Kidney (tissue), 14 donors: ENCODE data around the gene NRCAM. TPM values are rescaled to one million over a fixed set of nuclear protein-coding genes. Genes with fewer than 3 reads are reported as not detected.
"Not testable (repeated sequence)": the region's sequence is repeated elsewhere in the genome, so short reads cannot be mapped to it uniquely, and the experiment has no call there.

ENCODE experiments used
- DNase-seq, 5 donors: peaks; one replicate each; pipeline ENCODE4 v3.0.0-alpha.2; 2013 to 2020
- FAIRE-seq: peaks from 2 replicates; lab custom pipeline; 2012; peaks lifted over from hg19 to GRCh38; lab: Jason Lieb, UNC
- H3K27ac ChIP-seq, 2 donors: one replicate each; pipeline ENCODE4 v1.7.0; 2013; ENCODE audit warnings: low read depth in 2 of 2, low read length in 2 of 2, inconsistent platforms in 1 of 2
- H3K27me3 ChIP-seq: one replicate; pipeline ENCODE4 v1.7.1; 2013; ENCODE audit warnings: low read length, inconsistent platforms; ENCODE audit not compliant: control insufficient read depth, insufficient read depth
- H3K36me3 ChIP-seq, 3 donors: one replicate each; pipeline versions ENCODE4 v1.7.0 to v1.7.1; 2013; ENCODE audit warnings: low read length in 3 of 3, control low read depth in 1 of 3, inconsistent platforms in 1 of 3; ENCODE audit not compliant: insufficient read depth in 3 of 3, control insufficient read depth in 2 of 3
- H3K4me1 ChIP-seq, 3 donors: one replicate each; pipeline versions ENCODE4 v1.7.0 to v1.7.1; 2013; ENCODE audit warnings: low read length in 3 of 3, inconsistent platforms in 1 of 3, low read depth in 1 of 3; ENCODE audit not compliant: control insufficient read depth in 2 of 3, insufficient read depth in 2 of 3
- H3K4me3 ChIP-seq, 3 donors: one replicate each; pipeline versions ENCODE4 v1.7.0 to v1.8.1; 2013; ENCODE audit warnings: low read length in 3 of 3, control low read depth in 1 of 3, inconsistent platforms in 1 of 3
- H3K9ac ChIP-seq, 3 donors: one replicate each; pipeline versions ENCODE4 v1.7.0 to v1.7.1; 2013; ENCODE audit warnings: low read length in 3 of 3, control low read depth in 1 of 3, inconsistent platforms in 1 of 3
- H3K9me3 ChIP-seq, 3 donors: one replicate each; pipeline versions ENCODE4 v1.7.0 to v1.7.1; 2013; ENCODE audit warnings: low read length in 3 of 3, control low read depth in 1 of 3, inconsistent platforms in 1 of 3; ENCODE audit not compliant: control insufficient read depth in 2 of 3, insufficient read depth in 1 of 3
- CTCF ChIP-seq: IDR thresholded peaks from 3 replicates; pipeline ENCODE4 v1.5.1; 2012; ENCODE audit warnings: mild to moderate bottlenecking, moderate library complexity, borderline replicate concordance; ENCODE audit not compliant: insufficient read depth; ENCODE audit errors: extremely low read depth
- intact Hi-C: fragments of 100-400 bp; cut with DNase I; formaldehyde crosslinking; loops from one replicate; pipeline ENCODE4 v1.11.1; 2022
- polyA plus RNA-seq: library from polyadenylated mRNA; stranded (reverse); fragments of 350-450 nt; fragmentation: Illumina TruSeq; extraction: RNeasy Lipid Tissue Mini Kit (QIAGEN cat#74804); gene quantifications from one replicate; pipeline ENCODE4 v1.2.3, GENCODE V29; 2014; ENCODE audit warnings: low read depth, low replicate concordance; ENCODE audit not compliant: insufficient read depth
- total RNA-seq: library from RNA; stranded (reverse); fragmentation: NEBNext Ultra II Directional; extraction: Animal tissue kit (Norgen Biotek cat#: 25700); gene quantifications from one replicate; pipeline ENCODE4 v1.2.1, GENCODE V29; 2021
- donor health status: control.
- donor health status: control.
- donor health status: control.
- donor health status: control.
- donor health status: control.
- donor health status: DM: yes; HTN: yes; CAD: no.
- donor health status: Normal renal cell carcinoma (clear cell type).

Gene NRCAM
- total and polyA plus RNA-seq, 2 donors from 2014 or later = 16.8 to 20.6 TPM

- no peak for DNase-seq
- H3K4me1 ChIP-seq = no peaks in the 10 kb centered on the region
- FAIRE-seq = no peak
- intact Hi-C loops = no loop called here
- H3K4me3 ChIP-seq = no peak overlapping the region
- H3K9me3 ChIP-seq = no peaks in the 10 kb centered on the region
- no peaks in the 10 kb centered on the region for H3K27me3 ChIP-seq
- H3K9ac ChIP-seq = no peak overlapping the region
- no peak overlapping the region for H3K27ac ChIP-seq
- TF ChIP-seq CTCF = no peak
- H3K36me3 ChIP-seq = no peaks in the 10 kb centered on the region
These were observed 178.0 kb downstream of the NRCAM start for GRCh38 chr7:108278281-108278680.

- FAIRE-seq, H3K27ac ChIP-seq, H3K27me3 ChIP-seq, H3K9ac ChIP-seq, H3K4me3 ChIP-seq, H3K36me3 ChIP-seq, intact Hi-C loops, H3K9me3 ChIP-seq, DNase-seq, H3K4me1 ChIP-seq: not testable (repeated sequence)
These were observed 181.8 kb downstream of the NRCAM start for GRCh38 chr7:108274447-108274846.

- H3K27ac ChIP-seq, H3K4me3 ChIP-seq, H3K27me3 ChIP-seq, FAIRE-seq, H3K36me3 ChIP-seq, DNase-seq, intact Hi-C loops, H3K4me1 ChIP-seq, H3K9ac ChIP-seq, H3K9me3 ChIP-seq: not testable (repeated sequence)
These were observed 183.3 kb downstream of the NRCAM start for GRCh38 chr7:108272891-108273290.

GRCh38 chr7:108270385-108271015 is 185.7 kb downstream of the NRCAM start:
- no peak for DNase-seq
- Histone ChIP-seq H3K4me3 (no peak overlapping the region), H3K27me3 (no peaks in the 10 kb centered on the region), H3K9me3 (no peaks in the 10 kb centered on the region), H3K4me1 (no peaks in the 10 kb centered on the region), H3K9ac (no peak overlapping the region), H3K27ac (no peak overlapping the region), H3K36me3 (no peaks in the 10 kb centered on the region)
- intact Hi-C loops = no loop called here
- TF ChIP-seq CTCF = no peak
- FAIRE-seq = no peak
